ENCODE measurements around the gene FUT1. TPM values are rescaled to one million over a fixed set of nuclear protein-coding genes. Genes with fewer than 3 reads are reported as not detected.

Gene FUT1
- total RNA-seq, 1 experiment from 2014 or later: 14.1 TPM

GRCh38 chr19:48740164-48740972 is 12.1 kb downstream of the FUT1 start, which contains the start of gene RASIP1:
Gene RASIP1 (minus strand): TSS chr19:48740610. CDS start chr19:48740282, 328 bp downstream.
- TF ChIP-seq ZNF274 (IDR thresholded peaks at IDR 0.05; ENCODE audit: low read depth, low read length): no peak
- no peak for TF ChIP-seq CTCF (IDR thresholded peaks at IDR 0.05 in 2 of 3, conservative IDR thresholded peaks at IDR 0.05 in 1 of 3; ENCODE audit: borderline replicate concordance in 1 of 3, insufficient read depth in 1 of 3, low read depth in 2 of 3, low read length in 2 of 3)
- no peak for TF ChIP-seq EZH2phosphoT487 (IDR thresholded peaks at IDR 0.05; ENCODE audit: borderline replicate concordance)
- no peak for TF ChIP-seq ZBTB33 (IDR thresholded peaks at IDR 0.05; ENCODE audit: extremely low read depth, insufficient replicate concordance, low read length)
- TF ChIP-seq SIN3A (IDR thresholded peaks at IDR 0.05; ENCODE audit: low read depth): no peak
- no peak for TF ChIP-seq TCF7L2 (IDR thresholded peaks at IDR 0.05; ENCODE audit: borderline replicate concordance, extremely low read depth, insufficient read depth, insufficient read length)
- no peak for TF ChIP-seq CBX3 (IDR thresholded peaks at IDR 0.05; ENCODE audit: low read depth)
- no peak for TF ChIP-seq SRF (IDR thresholded peaks at IDR 0.05; ENCODE audit: low read depth)
- no peak for TF ChIP-seq SP1 (IDR thresholded peaks at IDR 0.05; ENCODE audit: low read depth)
- TF ChIP-seq EZH2 (IDR thresholded peaks at IDR 0.05): no peak
- TF ChIP-seq MAX (IDR thresholded peaks at IDR 0.05): no peak
- no peak for TF ChIP-seq CEBPB (IDR thresholded peaks at IDR 0.05; ENCODE audit: low read depth)
- no peak for TF ChIP-seq YY1 (IDR thresholded peaks at IDR 0.05; ENCODE audit: extremely low read depth, insufficient replicate concordance, low read depth, low read length)
- TF ChIP-seq FOSL1 (IDR thresholded peaks at IDR 0.05; ENCODE audit: low read depth): no peak
- TF ChIP-seq RAD21 (IDR thresholded peaks at IDR 0.05; ENCODE audit: low read depth): no peak
- BruUV-seq (replicated peaks): no TSS peak
- Histone ChIP-seq H3K27ac (ENCODE audit: low read depth, low read length) (peak within 1 kb of the TSS; percentile 51; the same call in 1 of the 2 replicates), H3K79me2 (ENCODE audit: insufficient read depth, low read length) (no peaks in the 10 kb centered on the region), H3K9me3 (ENCODE audit: control insufficient read depth in 1 of 2, insufficient read depth in 1 of 2, low read depth in 1 of 2, low read length in 2 of 2) (no peaks in the 10 kb centered on the region), H3K4me1 (ENCODE audit: control insufficient read depth in 1 of 2, insufficient read depth in 2 of 2, low read length in 2 of 2) (peaks cover 25 to 40% of the 10 kb centered on the region in 2 experiments), H3K9ac (ENCODE audit: low read length) (no peak within 1 kb of the TSS), H3K9me2 (ENCODE audit: insufficient read depth) (no peaks in the 10 kb centered on the region), H3K4me2 (ENCODE audit: low read length) (peak within 1 kb of the TSS; percentile 42), H3K27me3 (ENCODE audit: insufficient read depth, low read length) (no peaks in the 10 kb centered on the region), H3K4me3 (replicated peaks in 1 of 2; ENCODE audit: low read depth in 1 of 2, low read length in 2 of 2) (no peak within 1 kb of the TSS), H2AFZ (ENCODE audit: low read depth, low read length, poor library complexity, severe bottlenecking) (no peak within 1 kb of the TSS), H4K20me1 (ENCODE audit: insufficient read depth) (no peaks in the 10 kb centered on the region), H3K36me3 (ENCODE audit: control insufficient read depth in 1 of 2, insufficient read depth in 2 of 2, low read length in 2 of 2) (no peaks in the 10 kb centered on the region)
- intact Hi-C loops (cut with micrococcal nuclease): no loop called here
- DNase-seq (ENCODE audit: low read depth, low spot score) (no peak), ATAC-seq (no peak)
- CTCF ChIA-PET: no interaction called here
- RAD21 ChIA-PET (ENCODE audit: low non-redundant PET in 1 of 2, low total read pairs in 2 of 2, uncharacterized antibody in 2 of 2, unreplicated experiment in 2 of 2): interaction anchor here in 1 of 2 experiments (1.2 kb wide), 1 partner anchor 94 kb away, joined by 3 read pairs; the partner anchor contains the start of gene CA11
- POLR2A ChIA-PET: no interaction called here

All from HCT116 (cell line).